ACC112 (cell line): ENCODE data around the gene SLAIN1.

ENCODE experiments used
- H2AFZ ChIP-seq: fragments of 200-600 bp; sonication (generic); one replicate; pipeline ENCODE4 v1.6.0; 2017; ENCODE audit warnings: antibody characterized with exemption, low read length; ENCODE audit not compliant: unreplicated experiment
- H3K27ac ChIP-seq: fragments of 200-600 bp; sonication (generic); 2 replicates; pipeline ENCODE4 v1.5.1; 2014; ENCODE audit warnings: low read depth, mild to moderate bottlenecking, antibody characterized with exemption, low read length, moderate library complexity
- H3K27me3 ChIP-seq: fragments of 200-600 bp; sonication (generic); 2 replicates; pipeline ENCODE4 v1.6.1; 2014; ENCODE audit warnings: mild to moderate bottlenecking, antibody characterized with exemption, low read length, moderate library complexity, mixed read lengths; ENCODE audit not compliant: insufficient read depth
- H3K36me3 ChIP-seq: fragments of 200-600 bp; sonication (generic); 2 replicates; pipeline ENCODE4 v1.6.1; 2016; ENCODE audit warnings: mild to moderate bottlenecking, antibody characterized with exemption, low read length, moderate library complexity, mixed read lengths; ENCODE audit not compliant: insufficient read depth
- H3K4me1 ChIP-seq: fragments of 200-600 bp; sonication (generic); one replicate; pipeline ENCODE4 v1.6.1; 2016; ENCODE audit warnings: low read length, mixed read lengths; ENCODE audit not compliant: insufficient read depth, unreplicated experiment, control insufficient read depth
- H3K4me3 ChIP-seq: fragments of 200-600 bp; sonication (generic); 2 replicates; pipeline ENCODE4 v1.5.1; 2014; ENCODE audit warnings: mild to moderate bottlenecking, low read depth, low read length
- H3K79me2 ChIP-seq: fragments of 200-600 bp; sonication (generic); one replicate; pipeline ENCODE4 v1.6.0; 2016; ENCODE audit warnings: low read length; ENCODE audit not compliant: control insufficient read depth, unreplicated experiment, insufficient read depth

SLAIN1 gene

GRCh38 chr13:77730572-77730971 lies 33.1 kb downstream of the SLAIN1 start:
- H3K27ac ChIP-seq, result no peak overlapping the region
- no peak overlapping the region for H3K4me3 ChIP-seq
- no peaks in the 10 kb centered on the region for H3K4me1 ChIP-seq
- no peak overlapping the region for H2AFZ ChIP-seq
- no peaks in the 10 kb centered on the region for H3K79me2 ChIP-seq
- H3K27me3 ChIP-seq, result peaks cover 10% of the 10 kb centered on the region; the same call in 1 of the 2 replicates
- no peaks in the 10 kb centered on the region for H3K36me3 ChIP-seq

- Histone ChIP-seq H2AFZ (no peak overlapping the region), H3K27ac (no peak overlapping the region), H3K4me3 (no peak overlapping the region), H3K27me3 (peaks cover 22% of the 10 kb centered on the region; the same call in 1 of the 2 replicates), H3K79me2 (no peaks in the 10 kb centered on the region), H3K4me1 (no peaks in the 10 kb centered on the region), H3K36me3 (no peaks in the 10 kb centered on the region)
Observed at GRCh38 chr13:77732287-77732686, 34.8 kb downstream of the SLAIN1 start.

- Histone ChIP-seq H3K79me2 (no peaks in the 10 kb centered on the region), H3K27me3 (peaks cover 27% of the 10 kb centered on the region), H3K36me3 (no peaks in the 10 kb centered on the region), H2AFZ (no peak overlapping the region), H3K27ac (no peak overlapping the region), H3K4me3 (no peak overlapping the region), H3K4me1 (no peaks in the 10 kb centered on the region)
Observed at GRCh38 chr13:77733674-77734073, 36.2 kb downstream of the SLAIN1 start.

- Histone ChIP-seq H3K4me3 (no peak overlapping the region), H3K27ac (no peak overlapping the region), H3K27me3 (peaks cover 49% of the 10 kb centered on the region), H2AFZ (no peak overlapping the region), H3K4me1 (no peaks in the 10 kb centered on the region), H3K79me2 (no peaks in the 10 kb centered on the region), H3K36me3 (no peaks in the 10 kb centered on the region)
Observed at GRCh38 chr13:77737583-77738200, 40.2 kb downstream of the SLAIN1 start.

- no peaks in the 10 kb centered on the region for H3K4me1 ChIP-seq
- H3K27me3 ChIP-seq, result peaks cover 54% of the 10 kb centered on the region
- no peaks in the 10 kb centered on the region for H3K79me2 ChIP-seq
- no peak overlapping the region for H3K27ac ChIP-seq
- H3K36me3 ChIP-seq, result no peaks in the 10 kb centered on the region
- no peak overlapping the region for H2AFZ ChIP-seq
- H3K4me3 ChIP-seq, result no peak overlapping the region
Observed at GRCh38 chr13:77740097-77740735, 42.7 kb downstream of the SLAIN1 start.

- no peaks in the 10 kb centered on the region for H3K4me1 ChIP-seq
- H3K27me3 ChIP-seq, result peaks cover 60% of the 10 kb centered on the region
- H3K36me3 ChIP-seq, result no peaks in the 10 kb centered on the region
- no peak overlapping the region for H3K27ac ChIP-seq
- H3K79me2 ChIP-seq, result no peaks in the 10 kb centered on the region
- H3K4me3 ChIP-seq, result no peak overlapping the region
- H2AFZ ChIP-seq, result no peak overlapping the region
Observed at GRCh38 chr13:77740931-77741596, 43.6 kb downstream of the SLAIN1 start.

- no peaks in the 10 kb centered on the region for H3K36me3 ChIP-seq
Observed at GRCh38 chr13:77741597-77741972, 44.1 kb downstream of the SLAIN1 start.

GRCh38 chr13:77742801-77743200 lies 45.3 kb downstream of the SLAIN1 start:
- Histone ChIP-seq H3K79me2 (no peaks in the 10 kb centered on the region), H3K27me3 (peaks cover 60% of the 10 kb centered on the region), H3K4me1 (no peaks in the 10 kb centered on the region), H3K27ac (no peak overlapping the region), H2AFZ (no peak overlapping the region), H3K4me3 (no peak overlapping the region), H3K36me3 (no peaks in the 10 kb centered on the region)

More at GRCh38 chr13:77741597-77741972, 44.1 kb downstream of the SLAIN1 start:
- Histone ChIP-seq H3K4me1 (no peaks in the 10 kb centered on the region), H3K27ac (no peak overlapping the region), H3K4me3 (no peak overlapping the region), H3K79me2 (no peaks in the 10 kb centered on the region), H2AFZ (no peak overlapping the region), H3K27me3 (peaks cover 60% of the 10 kb centered on the region)

- Histone ChIP-seq H3K4me1 (no peaks in the 10 kb centered on the region), H2AFZ (no peak overlapping the region), H3K79me2 (no peaks in the 10 kb centered on the region), H3K27me3 (peaks cover 58% of the 10 kb centered on the region), H3K27ac (no peak overlapping the region), H3K4me3 (no peak overlapping the region), H3K36me3 (no peaks in the 10 kb centered on the region)
Observed at GRCh38 chr13:77745784-77746183, 48.3 kb downstream of the SLAIN1 start.

- H3K27me3 ChIP-seq, result peaks cover 57% of the 10 kb centered on the region
- H3K4me3 ChIP-seq, result no peak overlapping the region
- no peak overlapping the region for H2AFZ ChIP-seq
- H3K27ac ChIP-seq, result no peak overlapping the region
- no peaks in the 10 kb centered on the region for H3K79me2 ChIP-seq
- no peaks in the 10 kb centered on the region for H3K36me3 ChIP-seq
- H3K4me1 ChIP-seq, result no peaks in the 10 kb centered on the region
Observed at GRCh38 chr13:77749344-77749880, 51.9 kb downstream of the SLAIN1 start.
